Activated CD4-positive, alpha-beta T cell treated with anti-CD3 and anti-CD28 coated beads for 1 hour (primary cell): Measurements from ENCODE around the gene AASS.

ENCODE experiments used
- DNase-seq: peaks from one replicate; pipeline ENCODE4 v3.0.0-alpha.2; 2020

The AASS gene

DNA sequence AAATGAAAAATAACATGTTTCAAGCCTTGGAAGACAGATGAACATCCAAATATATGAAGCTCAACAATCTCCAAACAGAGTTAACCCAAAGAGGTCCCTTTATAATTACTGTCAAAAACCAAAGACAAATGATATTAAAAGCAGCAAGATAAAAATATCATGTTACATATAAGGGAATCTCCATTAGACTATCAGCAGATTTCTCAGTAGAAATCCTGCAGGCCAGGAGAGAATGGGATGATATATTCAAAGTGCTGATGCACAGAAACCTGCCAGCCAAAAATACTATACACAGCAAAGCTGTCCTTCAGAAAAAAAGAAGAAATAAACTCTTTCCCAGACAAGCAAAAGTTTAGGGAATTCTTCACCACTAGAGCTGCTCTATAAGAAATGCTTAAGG lies 41.0 kb downstream of the AASS start:
- no peak for DNase-seq

DNA sequence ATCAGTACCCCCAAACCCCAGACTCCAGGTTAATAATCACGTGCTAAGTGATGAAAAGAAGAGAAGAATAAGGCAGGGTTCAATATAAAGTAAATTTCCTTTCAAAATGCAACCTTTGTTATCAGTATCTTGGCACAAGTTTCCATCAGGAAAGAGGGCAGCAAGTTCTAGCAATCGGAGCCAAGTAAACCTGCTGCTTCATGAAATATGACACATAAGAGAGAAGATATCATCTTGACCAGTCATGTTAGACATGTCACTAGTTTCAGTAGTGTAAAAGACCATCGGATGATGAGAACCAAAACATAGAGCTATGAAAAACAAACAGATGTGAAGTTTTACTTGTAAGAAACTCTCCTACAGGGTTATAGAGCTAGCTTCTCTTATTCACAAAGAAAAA lies 44.0 kb downstream of the AASS start:
- no peak for DNase-seq

DNA sequence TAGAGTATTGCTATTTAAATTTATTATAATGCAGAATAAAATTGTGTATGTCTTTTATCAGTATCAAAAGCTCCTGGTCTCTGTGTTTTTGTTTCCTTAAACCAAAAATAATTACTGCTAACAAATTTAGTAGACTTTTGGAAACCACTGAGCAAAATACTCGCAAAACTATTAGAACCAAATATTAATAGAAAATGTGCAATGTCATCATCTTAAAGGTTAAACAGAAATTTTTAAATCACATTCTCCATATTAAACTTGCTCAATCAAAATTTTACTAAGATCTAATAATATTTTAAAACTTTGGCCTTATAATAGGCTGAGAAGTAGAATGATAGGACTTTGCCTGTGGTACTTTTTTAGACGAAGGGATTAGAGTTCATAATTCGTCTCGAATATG lies 48.4 kb downstream of the AASS start:
- no peak for DNase-seq

DNA sequence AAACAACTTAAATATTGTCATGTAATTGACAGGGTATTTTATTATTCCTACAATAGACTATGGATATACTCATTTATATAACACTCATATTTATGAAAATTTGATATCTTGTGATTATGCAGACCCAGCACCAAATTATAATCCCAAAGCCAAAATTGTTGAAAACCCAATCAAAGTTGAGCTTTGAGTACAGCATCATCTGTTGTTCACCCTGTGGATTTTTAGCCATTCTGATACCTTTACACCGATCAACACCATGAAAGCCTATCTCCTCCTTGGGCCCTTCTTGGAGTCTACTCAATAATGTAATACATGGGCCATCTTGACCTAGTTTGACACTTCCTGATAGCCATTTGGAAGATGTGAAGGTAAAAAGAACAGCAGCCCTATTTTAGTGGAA lies 49.5 kb downstream of the AASS start:
- DNase-seq: no peak

DNA sequence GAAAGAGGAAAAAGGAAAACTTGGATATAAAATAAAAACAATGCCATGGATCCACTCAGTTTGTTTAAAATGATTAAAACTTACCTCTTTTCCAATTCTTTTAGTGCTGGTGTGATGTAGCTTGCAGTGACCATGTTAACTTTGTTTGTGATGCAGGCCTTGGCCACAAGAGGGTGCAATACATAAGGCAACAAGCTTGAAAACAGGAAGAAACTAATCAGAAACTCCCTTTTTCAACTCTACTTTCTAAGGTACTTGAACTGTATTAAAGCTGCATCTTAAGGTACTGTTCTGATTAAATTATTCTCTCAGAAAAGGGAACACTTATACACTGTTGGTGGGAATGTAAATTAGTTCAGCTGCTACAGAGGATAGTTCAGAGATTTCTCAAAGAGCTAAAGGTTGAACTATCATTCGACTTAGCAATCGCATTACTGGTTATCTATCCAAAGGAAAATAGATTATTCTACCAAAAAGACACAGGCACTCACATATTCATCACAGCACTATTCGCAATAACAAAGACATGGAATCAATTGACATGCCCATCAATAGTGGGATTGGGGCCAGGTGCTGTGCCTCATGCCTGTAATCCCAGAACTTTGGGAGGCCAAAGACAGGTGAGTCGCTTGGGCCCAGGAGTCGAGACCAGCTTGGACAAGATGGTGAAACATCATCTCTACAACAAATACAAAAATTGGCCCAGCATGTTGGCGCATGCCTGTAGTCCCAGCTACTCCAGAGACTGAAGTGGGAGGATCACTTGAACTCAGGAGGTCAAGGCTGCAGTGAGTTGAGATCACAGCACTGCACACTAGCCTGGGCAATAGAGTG lies 50.9 kb downstream of the AASS start:
- peak; percentile 12 for DNase-seq

DNA sequence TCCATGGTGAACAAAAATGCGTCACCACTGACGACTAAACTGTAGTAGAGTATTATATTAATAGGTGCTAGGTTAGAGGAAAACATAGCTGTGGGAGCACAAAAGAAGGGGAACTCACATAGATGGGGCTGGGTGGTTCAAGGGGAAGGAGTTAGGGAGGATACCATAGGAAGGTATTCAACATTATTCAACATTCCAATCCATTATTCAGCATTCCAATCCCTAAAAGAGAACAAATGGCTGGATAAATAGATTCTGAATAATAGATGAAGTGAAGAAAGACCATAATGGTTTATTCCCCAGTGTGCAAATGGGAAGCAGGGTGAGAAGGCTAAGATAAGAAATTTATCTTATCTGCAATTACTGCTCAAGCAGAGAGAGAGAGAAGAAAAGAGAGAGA lies 61.4 kb downstream of the AASS start:
- no peak for DNase-seq

DNA sequence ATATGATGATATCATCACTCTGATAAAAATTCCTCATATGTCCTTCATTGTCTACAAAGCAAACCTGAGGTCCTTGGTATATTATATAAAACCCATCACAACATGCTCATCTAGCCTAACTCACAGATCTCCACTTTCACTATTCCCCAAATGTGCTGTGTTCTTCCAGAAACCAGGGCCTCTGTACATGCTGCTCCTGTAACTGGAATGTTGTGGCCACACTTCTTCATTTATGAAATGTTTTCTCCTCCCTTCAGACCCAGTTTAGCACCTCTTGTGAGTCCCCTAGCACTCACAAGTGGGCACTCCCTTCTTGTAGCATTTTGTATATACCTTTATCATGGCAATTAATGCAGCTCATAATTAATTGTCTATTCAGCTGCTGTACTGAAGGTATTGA lies 61.9 kb downstream of the AASS start:
- no peak for DNase-seq

DNA sequence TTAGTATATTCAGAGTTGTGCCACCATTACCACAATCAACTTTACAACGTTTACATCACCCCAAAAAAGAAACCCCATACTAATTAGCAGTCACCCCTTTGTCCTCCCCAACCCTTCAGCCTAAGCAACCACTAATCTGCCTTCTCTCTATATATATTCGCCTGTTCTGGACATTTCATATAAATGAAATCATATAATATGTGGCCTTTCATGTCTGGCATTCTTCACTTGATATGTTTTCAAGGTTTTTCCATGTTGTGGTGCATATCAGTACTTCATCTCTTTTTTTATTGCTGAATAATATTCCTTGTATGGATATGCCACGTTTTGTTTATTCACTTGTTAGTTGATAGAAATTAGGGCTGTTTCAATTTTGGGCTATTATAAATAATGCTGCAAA lies 70.4 kb downstream of the AASS start:
- no peak for DNase-seq

DNA sequence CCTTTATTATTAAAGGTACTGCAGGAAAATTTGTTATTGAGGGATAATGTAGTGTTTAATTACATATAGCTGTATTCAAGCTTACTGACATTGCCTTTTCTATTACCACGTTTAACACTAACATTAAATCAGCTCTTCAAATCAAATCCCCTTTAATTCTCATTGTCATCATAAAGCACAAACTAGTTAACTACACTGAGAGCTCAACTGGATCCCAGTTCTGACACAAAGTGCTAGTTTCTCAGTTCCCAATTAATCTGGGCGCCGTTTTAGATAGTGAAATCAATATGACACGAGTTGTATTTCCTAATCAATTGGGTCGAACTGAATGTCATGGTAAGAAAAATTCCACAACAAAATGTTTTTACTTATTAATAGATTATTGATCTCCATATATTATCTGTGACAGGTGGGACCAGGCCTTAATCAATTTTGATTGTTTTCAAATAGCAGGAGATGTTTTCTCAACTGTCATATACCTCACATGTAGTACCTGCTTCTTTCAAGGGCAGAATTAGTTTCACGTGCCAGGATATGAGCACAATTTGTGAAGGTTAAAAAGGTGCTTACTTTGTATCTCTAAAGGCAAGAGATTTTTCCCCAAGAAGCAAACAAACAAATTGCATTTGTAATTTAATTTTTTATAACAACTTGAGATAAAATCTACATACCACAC lies 71.0 kb downstream of the AASS start:
- no peak for DNase-seq

DNA sequence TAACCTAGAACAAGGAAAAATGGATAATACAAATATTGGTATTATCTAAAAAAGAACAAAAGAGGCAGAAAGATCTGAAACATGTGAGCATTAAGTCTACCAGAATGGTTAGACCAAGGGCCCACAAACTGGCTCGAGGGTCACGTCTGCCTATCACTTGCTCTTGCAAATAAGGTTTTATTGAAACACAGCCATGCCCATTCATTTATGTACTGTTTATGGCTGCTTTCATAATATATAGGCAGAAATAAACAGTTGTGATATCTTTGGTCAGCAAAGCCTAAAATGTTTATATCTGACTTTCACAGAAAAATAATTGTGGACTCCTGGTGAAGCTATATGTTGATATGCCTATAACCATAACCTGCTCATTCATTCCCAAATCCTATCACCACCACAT lies 71.8 kb downstream of the AASS start:
- no peak for DNase-seq

DNA sequence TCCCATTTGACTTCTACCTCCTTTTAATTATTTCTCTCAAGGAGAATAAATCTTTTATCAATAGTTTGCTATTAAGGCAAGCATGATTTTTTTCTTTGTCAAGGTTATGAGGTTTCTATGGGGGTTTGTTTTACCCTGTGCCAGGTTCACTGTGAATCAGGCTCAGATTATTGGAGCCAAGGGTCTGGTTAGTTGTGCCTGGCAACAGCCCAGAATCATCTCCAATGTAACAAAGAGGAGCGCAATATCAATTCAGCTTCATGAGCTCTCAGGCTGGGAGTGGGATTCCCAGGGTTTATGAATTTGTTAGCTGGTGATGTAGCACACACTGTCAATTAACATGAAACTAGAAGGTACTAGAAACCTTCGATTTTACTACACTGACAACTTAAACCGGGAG lies 73.2 kb downstream of the AASS start:
- DNase-seq: no peak

DNA sequence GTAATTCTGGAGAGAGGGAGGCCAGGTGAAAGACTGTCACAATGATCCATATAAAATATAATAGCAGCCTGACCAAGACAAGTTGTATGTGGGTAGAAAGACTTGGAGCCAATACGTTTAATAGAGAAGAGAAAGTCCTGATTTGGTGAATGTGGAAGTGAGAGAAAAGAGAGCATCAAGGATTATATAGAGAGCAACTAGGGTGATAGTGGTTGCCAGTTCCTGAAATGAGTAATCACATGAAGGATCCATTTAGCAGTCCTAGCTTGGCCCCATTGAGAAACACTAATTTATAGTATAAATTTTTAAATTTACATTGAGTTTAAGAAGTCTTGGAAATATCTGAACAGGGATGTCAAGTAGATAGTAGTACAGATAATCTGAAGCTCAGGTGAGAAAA lies 74.0 kb downstream of the AASS start:
- no peak for DNase-seq

DNA sequence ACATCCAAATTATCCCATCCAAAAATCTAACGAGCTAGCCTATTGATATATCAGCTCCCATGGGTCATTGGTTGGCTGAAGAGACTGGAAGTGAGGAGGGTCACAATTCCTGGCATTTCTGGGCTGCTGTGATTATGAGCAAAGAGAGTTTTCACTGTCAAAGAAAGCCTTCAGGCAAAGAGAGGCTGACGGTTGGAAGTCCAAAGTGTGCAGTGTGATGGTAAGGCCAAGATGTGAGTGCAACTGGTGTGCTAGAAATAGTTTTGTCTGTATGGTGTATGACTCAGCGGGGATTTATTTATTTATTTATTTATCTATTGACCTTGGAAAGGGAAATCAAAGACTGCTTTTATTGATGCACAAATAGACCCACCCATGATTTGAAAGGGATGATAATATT lies 75.0 kb downstream of the AASS start:
- DNase-seq: no peak

DNA sequence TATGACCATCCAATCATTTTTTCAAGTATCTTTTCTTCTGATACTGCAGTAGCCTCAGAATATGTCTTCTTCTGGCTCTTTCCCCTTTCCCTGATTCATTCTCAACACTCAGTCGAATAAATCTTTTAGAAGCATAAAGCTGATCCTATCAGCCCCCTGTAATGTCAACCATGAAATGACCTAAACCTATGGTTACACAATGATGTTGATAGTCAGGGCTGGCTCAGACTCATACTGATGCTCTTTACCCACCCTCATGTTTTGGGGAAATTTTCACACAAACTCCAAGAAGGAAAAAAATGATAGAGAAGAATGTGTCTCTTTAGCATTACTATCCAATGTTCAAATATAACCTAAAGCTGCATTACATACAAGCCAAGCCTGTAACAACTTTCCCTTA lies 76.0 kb downstream of the AASS start:
- DNase-seq: no peak

DNA sequence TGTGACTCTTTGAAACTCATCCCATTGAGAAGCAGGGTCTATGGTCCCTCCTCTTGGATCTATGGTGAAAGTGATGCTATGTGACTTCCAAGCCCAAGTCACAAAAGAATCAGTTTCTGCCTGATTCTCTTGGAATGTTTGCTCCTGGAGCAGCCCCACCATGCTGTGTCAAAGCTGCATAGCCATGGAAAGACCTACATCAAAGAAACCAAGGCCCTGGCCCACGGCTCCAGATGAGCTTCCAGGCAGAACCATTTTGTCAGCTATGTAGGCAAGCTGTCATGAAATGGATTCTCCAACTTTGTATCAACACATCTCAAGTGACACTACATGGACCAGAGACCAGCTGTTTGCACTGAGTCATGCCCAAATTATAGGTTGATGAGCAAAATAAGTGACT lies 77.0 kb downstream of the AASS start:
- DNase-seq: no peak

DNA sequence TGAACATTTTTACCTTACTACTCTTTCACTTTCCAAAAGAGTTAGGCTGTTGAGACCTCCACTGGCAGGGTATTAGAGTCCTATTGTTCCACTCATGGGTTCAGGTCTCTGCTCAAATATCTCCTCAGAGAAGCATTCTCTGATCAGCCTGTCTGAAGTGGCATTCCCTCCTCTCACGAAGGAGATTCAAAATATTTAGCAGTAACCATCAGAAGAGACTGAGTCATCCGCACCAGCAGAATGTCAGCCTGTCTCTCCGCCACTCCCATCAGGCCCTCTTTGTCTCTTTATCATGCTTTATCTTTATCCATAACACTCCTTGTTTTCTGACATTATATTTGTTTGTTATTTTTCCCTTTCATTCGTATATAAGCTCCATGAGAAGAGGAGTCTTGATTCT lies 79.1 kb downstream of the AASS start:
- DNase-seq: no peak

DNA sequence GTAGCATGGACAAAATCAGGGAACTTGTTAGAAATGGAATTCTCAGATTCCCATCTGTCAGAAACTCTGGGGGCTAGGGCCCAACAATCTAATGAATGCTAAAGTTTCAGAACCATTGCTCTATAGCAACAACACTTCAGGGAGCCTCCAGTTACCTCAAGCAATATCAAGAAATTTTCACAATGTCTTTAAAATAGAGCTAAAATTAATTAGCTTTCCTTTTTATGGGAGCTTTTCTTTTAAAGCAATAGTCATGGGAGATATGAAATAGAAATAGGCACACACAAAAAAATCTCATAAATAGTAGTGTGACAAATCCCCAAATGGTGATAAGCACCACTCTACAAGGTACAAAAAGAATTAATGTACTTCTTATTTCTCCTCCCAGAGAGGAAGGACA lies 80.9 kb downstream of the AASS start:
- DNase-seq: no peak

DNA sequence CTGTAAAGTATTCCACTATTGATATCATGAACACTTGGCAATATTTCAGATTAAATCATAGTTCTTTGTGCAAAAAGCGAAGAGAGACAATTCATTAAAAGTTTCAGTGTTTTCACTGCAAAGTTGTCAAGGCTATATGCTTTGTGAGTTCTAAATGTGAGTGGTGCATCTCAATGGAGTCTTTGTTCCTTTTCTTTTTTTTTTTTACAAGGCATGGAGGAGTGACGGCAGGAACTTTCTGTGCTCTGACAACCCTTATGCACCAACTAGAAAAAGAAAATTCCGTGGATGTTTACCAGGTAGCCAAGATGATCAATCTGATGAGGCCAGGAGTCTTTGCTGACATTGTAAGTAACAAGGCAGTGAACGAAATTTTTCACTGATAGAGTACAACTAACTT lies 84.5 kb downstream of the AASS start:
- DNase-seq: no peak

DNA sequence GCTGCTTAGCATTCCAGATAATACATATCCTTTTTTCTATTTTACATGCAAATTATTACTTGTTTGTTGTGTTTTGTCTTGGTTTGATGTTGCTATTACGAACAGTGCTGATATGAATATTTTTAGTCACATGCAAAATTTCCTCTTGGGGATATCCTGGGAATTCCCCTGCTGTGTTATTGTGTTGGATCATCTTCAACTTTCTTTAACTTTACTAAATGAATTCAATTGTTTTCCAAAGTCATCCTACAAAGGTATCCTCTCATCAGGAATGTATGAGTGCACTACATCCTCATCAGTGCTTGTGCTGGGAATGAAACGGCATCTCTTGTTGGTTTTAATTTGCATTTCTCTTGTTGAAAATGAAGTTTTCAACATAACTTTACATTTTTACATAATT lies 87.1 kb downstream of the AASS start:
- DNase-seq: no peak

DNA sequence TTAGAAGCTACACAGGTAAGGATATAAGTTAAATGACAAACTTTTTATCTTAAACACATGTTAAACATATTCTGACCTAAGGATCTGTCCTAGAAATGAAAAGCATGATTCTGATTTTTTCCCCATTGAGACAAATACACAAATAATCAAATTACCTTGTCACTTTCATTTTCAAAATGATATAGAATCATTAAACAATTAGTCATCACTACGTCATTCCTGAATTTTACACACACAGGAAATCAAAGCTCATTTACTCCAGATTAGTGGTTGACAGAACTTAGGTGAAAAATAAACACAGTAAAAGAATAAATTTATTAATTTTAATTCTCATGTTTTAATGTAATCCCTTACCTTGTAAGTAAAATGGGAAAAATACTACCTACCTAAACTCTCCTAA lies 89.0 kb downstream of the AASS start:
- no peak for DNase-seq

DNA sequence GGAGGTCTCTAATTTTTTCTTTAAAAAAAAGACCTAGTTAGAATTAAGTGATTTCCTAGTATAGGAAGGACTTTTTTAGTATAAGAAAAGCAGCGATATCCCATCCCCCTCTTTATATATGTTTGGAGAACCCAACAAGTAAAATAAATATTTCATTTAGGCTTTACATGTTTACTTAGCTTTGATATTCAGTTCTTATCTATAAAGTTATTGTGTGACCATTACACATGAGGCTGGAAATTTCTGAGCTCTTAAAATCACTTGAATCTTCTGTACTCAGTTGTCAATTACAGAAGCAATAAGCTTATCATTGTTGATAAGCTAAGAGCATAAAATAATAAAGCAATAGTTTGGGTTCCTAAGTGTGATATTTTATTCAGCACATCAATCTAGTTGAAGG lies 89.7 kb downstream of the AASS start:
- DNase-seq: no peak

DNA sequence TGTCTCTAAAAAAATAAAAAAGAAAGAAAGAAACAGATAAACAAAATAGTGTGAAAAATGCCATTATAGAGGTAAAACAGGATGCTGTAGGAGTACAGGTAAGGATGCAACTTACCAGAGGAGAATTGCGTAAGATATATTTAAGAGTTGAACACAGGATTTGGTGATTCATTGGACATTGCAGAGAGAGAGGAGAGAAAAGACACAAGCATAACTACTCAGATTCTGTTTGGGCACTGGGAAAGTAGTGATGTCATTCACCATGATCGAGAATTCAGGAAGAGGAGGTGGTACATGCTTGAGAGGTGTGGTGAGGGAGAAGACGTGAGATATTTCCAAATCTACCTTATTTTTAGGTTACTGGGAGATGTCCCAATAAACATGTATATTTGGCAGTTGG lies 97.6 kb downstream of the AASS start:
- no peak for DNase-seq

DNA sequence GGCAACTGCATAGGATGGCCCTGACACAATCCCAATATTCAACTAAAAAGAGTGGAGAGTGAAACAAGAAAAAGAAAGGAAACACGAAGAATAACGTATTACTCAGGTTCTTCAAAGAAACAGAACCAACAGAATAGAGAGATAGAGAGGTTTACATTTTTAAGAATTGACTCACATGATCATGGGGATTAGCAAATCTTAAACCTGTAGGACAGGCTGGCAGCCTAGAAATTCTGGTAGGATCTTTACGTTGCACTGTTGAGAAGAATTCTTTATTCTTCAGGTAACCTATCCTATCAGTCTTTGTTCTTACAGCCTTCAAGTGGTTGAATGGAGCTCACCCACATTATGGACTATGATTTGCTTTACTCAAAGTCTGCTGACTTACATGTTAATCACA lies 103.9 kb downstream of the AASS start:
- DNase-seq: no peak

DNA sequence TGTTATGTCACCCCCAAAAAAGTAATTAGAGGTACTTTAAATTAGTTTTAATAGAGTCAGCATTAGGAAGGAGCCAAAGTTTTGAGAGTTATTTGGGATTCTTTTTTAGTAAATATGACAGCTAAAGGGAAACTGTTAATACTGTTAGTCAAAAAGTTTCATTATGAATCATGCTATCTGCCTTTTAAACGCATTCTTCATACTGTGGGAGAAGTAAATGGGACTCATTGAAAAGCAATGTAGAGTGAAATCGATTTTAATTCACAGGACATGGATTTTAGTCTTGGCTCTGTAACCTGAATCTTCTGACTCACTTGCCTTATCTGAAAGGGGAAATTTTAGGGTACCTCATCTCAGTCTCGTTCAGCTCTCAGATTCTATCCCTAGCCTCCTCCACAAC lies 105.1 kb downstream of the AASS start:
- no peak for DNase-seq

DNA sequence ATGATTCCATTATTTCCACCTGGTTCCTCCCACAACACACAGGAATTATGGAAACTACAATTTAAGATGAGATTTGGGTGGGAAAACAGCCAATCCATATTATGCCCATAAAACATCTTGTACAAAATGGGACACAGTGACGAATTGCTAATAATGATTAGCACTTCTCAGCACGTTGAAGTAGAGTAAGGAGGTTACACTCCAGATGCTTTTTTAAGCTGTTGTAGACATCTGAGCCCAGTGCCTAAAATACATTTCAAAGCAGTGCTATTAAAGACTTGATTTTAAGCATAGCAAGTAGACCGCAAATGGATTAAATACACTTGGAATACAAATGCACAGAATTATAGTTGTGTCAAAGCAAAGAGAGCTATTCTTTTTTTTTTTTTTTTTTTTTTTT lies 105.9 kb downstream of the AASS start:
- no peak for DNase-seq
